MCF 10A (cell line): ENCODE data around the gene SYNE1. TPM values are rescaled to one million over a fixed set of nuclear protein-coding genes. Genes with fewer than 3 reads are reported as not detected.

ENCODE experiments used
- BruUV-seq: library from RNA; stranded (reverse); fragments of 400-500 nt; replicated peaks from 2 replicates; lab custom pipeline; 2021; lab: Mats Ljungman, UMichigan
- CTCF ChIA-PET: fragments of 300-600 bp; sonication (Branson Sonifier 250); formaldehyde crosslinking; extraction: SDS; loops from one replicate; lab custom pipeline; 2021; ENCODE audit warnings: antibody characterized with exemption, inconsistent platforms; lab: Yijun Ruan, JAX
- POLR2A ChIA-PET: fragments of 300-600, 350-650 bp; sonication (Branson Sonifier 250); formaldehyde crosslinking; extraction: SDS; loops from one replicate; lab custom pipeline; 2020; ENCODE audit warnings: antibody characterized with exemption, inconsistent platforms; lab: Yijun Ruan, JAX
- DNase-seq: peaks from one replicate; pipeline ENCODE4 v3.0.0-alpha.2; 2018; ENCODE audit not compliant: unreplicated experiment
- H3K27ac Mint-ChIP-seq: one replicate; pipeline ENCODE4 v1.8.0; 2022; ENCODE audit warnings: mild to moderate bottlenecking, low read depth, mixed read lengths; ENCODE audit not compliant: unreplicated experiment
- H3K27me3 Mint-ChIP-seq: one replicate; pipeline ENCODE4 v1.8.0; 2022; ENCODE audit warnings: mixed read lengths; ENCODE audit not compliant: insufficient read depth, unreplicated experiment
- H3K36me3 Mint-ChIP-seq: one replicate; pipeline ENCODE4 v1.8.0; 2022; ENCODE audit warnings: mild to moderate bottlenecking, moderate library complexity, mixed read lengths; ENCODE audit not compliant: insufficient read depth, unreplicated experiment
- H3K4me1 Mint-ChIP-seq: one replicate; pipeline ENCODE4 v1.8.0; 2022; ENCODE audit warnings: mixed read lengths; ENCODE audit not compliant: insufficient read depth, unreplicated experiment
- H3K4me3 Mint-ChIP-seq: one replicate; pipeline ENCODE4 v1.8.0; 2022; ENCODE audit warnings: mild to moderate bottlenecking, moderate library complexity, mixed read lengths; ENCODE audit not compliant: unreplicated experiment
- H3K9me3 Mint-ChIP-seq: one replicate; pipeline ENCODE4 v1.8.0; 2022; ENCODE audit warnings: mixed read lengths; ENCODE audit not compliant: unreplicated experiment
- intact Hi-C: fragments of 100-400 bp; cut with micrococcal nuclease; formaldehyde crosslinking; loops from 2 replicates; pipeline ENCODE4 v1.14.1; 2022
- total RNA-seq: library from RNA; stranded (reverse); gene quantifications from 2 replicates; pipeline ENCODE4 v1.2.3, GENCODE V29; 2022
- TF ChIP-seq, protein P1 (sequence below): fragments of 200-600 bp; IDR thresholded peaks from one replicate; pipeline ENCODE4 v1.8.0; 2022; ENCODE audit warnings: antibody characterized with exemption, mild to moderate bottlenecking; ENCODE audit not compliant: unreplicated experiment

The SYNE1 gene
- total RNA-seq, 1 experiment from 2014 or later: 25.4 TPM

DNA sequence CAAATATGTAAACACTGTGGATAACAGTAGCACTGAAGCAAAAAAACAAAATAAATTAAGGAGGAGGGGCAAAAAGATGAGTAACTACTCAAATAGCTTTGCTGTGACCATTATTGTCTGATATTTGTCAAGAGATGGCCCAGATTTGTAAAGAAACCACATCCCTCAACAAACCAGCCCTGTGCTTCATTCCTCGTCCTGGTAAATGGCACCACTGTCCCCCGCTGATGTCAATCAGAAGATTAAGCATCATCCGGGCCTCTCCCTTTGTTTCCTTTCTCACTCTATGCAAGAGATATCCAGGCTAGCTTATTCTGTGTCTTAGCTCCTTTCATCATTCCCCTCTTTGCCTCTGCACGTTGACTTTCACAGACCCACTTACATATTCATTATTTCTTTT, 259.0 kb downstream of the SYNE1 start:
- no peaks in the 10 kb centered on the region for H3K9me3 Mint-ChIP-seq
- peaks cover 20% of the 10 kb centered on the region for H3K4me1 Mint-ChIP-seq
- ChIA-PET CTCF (interaction anchor here (0.6 kb wide), 2 partner anchors 10 to 383 kb away, joined by 3 read pairs; no protein-coding TSS in a partner anchor), POLR2A (interaction anchor here (0.6 to 1.0 kb wide), 5 partner anchors 9 to 1464 kb away, joined by 3 to 4 read pairs (median 3); no protein-coding TSS in a partner anchor)
- peak; percentile 18 for DNase-seq
- no TSS peak for BruUV-seq
- no peaks in the 10 kb centered on the region for H3K27me3 Mint-ChIP-seq
- H3K27ac Mint-ChIP-seq: peak overlapping the region; percentile 30
- peak overlapping the region; percentile 13 for H3K4me3 Mint-ChIP-seq
- intact Hi-C loops: no loop called here
- TF ChIP-seq, protein P1, sequence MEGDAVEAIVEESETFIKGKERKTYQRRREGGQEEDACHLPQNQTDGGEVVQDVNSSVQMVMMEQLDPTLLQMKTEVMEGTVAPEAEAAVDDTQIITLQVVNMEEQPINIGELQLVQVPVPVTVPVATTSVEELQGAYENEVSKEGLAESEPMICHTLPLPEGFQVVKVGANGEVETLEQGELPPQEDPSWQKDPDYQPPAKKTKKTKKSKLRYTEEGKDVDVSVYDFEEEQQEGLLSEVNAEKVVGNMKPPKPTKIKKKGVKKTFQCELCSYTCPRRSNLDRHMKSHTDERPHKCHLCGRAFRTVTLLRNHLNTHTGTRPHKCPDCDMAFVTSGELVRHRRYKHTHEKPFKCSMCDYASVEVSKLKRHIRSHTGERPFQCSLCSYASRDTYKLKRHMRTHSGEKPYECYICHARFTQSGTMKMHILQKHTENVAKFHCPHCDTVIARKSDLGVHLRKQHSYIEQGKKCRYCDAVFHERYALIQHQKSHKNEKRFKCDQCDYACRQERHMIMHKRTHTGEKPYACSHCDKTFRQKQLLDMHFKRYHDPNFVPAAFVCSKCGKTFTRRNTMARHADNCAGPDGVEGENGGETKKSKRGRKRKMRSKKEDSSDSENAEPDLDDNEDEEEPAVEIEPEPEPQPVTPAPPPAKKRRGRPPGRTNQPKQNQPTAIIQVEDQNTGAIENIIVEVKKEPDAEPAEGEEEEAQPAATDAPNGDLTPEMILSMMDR: no peak
- H3K36me3 Mint-ChIP-seq: no peaks in the 10 kb centered on the region

GRCh38 chr6:152375197-152375596, 262.0 kb downstream of the SYNE1 start:
- H3K4me3 Mint-ChIP-seq: no peak overlapping the region
- BruUV-seq: no TSS peak
- intact Hi-C loops: no loop called here
- peaks cover 16% of the 10 kb centered on the region for H3K4me1 Mint-ChIP-seq
- no peaks in the 10 kb centered on the region for H3K9me3 Mint-ChIP-seq
- TF ChIP-seq, protein P1: no peak
- CTCF ChIA-PET: no interaction called here
- POLR2A ChIA-PET: no interaction called here
- no peaks in the 10 kb centered on the region for H3K36me3 Mint-ChIP-seq
- no peaks in the 10 kb centered on the region for H3K27me3 Mint-ChIP-seq
- H3K27ac Mint-ChIP-seq: no peak overlapping the region
- no peak for DNase-seq

DNA sequence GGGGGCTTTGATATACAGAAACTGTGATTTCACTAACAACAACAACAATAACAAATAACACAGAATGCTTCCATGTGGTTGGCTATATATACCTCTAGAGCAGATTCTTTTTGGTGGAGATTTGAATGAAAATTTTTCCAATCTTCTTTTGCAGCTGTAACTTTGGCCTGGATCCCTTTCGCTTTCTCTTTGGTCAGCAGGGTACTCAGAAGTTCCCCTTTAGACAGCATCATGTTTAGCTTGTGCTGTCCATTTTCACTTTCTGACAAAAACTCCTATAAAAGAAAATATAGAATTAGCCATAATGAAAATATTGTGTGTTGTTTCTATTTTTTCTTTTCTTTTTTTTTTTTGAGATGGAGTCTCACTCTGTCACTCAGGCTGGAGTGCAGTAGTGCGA, 264.2 kb downstream of the SYNE1 start:
- Mint-ChIP-seq H3K9me3 (no peaks in the 10 kb centered on the region), H3K4me3 (no peak overlapping the region), H3K36me3 (no peaks in the 10 kb centered on the region), H3K27me3 (no peaks in the 10 kb centered on the region), H3K27ac (no peak overlapping the region), H3K4me1 (peaks cover 3% of the 10 kb centered on the region)
- no TSS peak for BruUV-seq
- TF ChIP-seq, protein P1: no peak
- DNase-seq: no peak
- intact Hi-C loops: no loop called here
- ChIA-PET CTCF (interaction anchor here (0.5 to 1.3 kb wide), 2 partner anchors 16 to 93 kb away, joined by 4 read pairs; no protein-coding TSS in a partner anchor), POLR2A (interaction anchor here (0.6 to 0.9 kb wide), 3 partner anchors 14 to 211 kb away, joined by 3 to 4 read pairs (median 3); no protein-coding TSS in a partner anchor)

DNA sequence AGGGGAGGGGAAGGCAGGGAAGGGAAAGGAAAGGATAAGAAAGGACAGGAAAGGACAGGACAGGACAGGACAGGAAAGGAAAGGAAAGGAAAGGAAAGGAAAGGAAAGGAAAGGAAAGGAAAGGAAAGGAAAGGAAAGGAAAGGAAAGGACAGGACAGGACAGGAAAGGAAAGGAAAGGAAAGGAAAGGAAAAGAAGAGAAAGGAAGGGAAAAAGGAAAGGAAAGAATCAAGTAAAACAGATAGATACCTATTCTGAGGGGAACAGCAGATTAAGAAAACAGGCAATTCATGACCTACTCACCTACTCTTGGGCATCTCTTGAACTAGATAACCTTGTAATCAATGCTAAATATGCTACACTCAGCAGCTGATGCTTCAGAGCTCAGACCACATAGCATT, 265.4 kb downstream of the SYNE1 start:
- BruUV-seq: no TSS peak
- POLR2A ChIA-PET: interaction anchor here (0.7 kb wide), 1 partner anchor 8 kb away, joined by 3 read pairs; no protein-coding TSS in a partner anchor
- H3K27ac Mint-ChIP-seq: no peak overlapping the region
- TF ChIP-seq, protein P1: no peak
- no peak for DNase-seq
- H3K27me3 Mint-ChIP-seq: no peaks in the 10 kb centered on the region
- H3K36me3 Mint-ChIP-seq: peaks cover 2% of the 10 kb centered on the region
- CTCF ChIA-PET: no interaction called here
- H3K9me3 Mint-ChIP-seq: no peaks in the 10 kb centered on the region
- no peak overlapping the region for H3K4me3 Mint-ChIP-seq
- H3K4me1 Mint-ChIP-seq: no peaks in the 10 kb centered on the region
- intact Hi-C loops: no loop called here
